SW 1271 (cell line): ENCODE data around the gene PATE1.

ENCODE experiments used
- DNase-seq, 2 experiments: peaks; one replicate each; lab custom pipeline; 2025; lab: John Stamatoyannopoulos, UW

Gene PATE1

GRCh38 chr11:125790825-125791224, 44.7 kb downstream of the PATE1 start:
- DNase-seq = no peak

- no peak for DNase-seq
These were observed 51.6 kb downstream of the PATE1 start for GRCh38 chr11:125797641-125798040.
